ENCODE measurements around the gene PRDM16.

Gene PRDM16

DNA sequence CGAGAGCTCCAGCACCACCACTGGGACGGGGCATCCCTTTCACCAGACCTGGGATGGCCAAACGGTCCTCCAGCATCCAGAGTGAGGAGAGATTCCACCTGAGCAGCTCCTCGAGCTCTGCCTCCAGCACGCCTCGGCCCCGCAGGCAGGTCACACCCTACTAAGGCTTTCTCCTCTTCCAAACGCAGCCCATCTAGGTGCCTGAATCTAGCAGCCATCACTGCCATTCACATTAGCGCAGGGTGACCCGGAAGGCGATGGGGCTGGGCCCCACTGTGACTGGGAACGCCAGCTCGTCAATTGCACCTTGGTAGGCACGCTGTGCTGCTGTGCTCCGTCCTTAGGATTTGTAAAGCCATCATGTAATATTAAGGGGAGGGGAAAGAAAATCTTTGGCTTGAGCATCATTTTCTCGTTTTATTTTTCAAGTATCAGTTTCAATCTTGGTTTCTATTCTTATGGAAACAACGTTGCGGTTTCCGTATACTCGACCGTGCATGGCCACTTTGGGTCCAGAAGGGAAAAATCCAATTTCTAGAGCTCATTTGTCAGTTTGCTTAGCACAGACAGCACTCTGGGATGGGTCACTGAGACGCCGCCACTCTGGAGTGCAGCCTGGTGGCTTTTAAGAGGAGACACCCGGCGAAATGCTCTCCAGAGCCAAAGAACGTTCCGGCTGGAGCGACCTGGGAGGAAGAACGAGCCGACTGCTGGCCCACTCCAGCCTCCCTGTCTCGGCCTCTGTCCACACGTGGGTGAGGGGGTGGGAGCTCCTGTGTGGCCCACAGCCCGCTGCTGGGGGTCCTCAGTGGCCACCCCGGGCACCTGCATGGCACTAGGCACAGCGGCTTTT, 173.6 kb downstream of the PRDM16 start:
- no peak for DNase-seq (ENCODE audit: low read depth)
- H3K4me3 ChIP-seq (ENCODE audit: low read depth, low read length), result no peak overlapping the region
- TF ChIP-seq, protein P1, sequence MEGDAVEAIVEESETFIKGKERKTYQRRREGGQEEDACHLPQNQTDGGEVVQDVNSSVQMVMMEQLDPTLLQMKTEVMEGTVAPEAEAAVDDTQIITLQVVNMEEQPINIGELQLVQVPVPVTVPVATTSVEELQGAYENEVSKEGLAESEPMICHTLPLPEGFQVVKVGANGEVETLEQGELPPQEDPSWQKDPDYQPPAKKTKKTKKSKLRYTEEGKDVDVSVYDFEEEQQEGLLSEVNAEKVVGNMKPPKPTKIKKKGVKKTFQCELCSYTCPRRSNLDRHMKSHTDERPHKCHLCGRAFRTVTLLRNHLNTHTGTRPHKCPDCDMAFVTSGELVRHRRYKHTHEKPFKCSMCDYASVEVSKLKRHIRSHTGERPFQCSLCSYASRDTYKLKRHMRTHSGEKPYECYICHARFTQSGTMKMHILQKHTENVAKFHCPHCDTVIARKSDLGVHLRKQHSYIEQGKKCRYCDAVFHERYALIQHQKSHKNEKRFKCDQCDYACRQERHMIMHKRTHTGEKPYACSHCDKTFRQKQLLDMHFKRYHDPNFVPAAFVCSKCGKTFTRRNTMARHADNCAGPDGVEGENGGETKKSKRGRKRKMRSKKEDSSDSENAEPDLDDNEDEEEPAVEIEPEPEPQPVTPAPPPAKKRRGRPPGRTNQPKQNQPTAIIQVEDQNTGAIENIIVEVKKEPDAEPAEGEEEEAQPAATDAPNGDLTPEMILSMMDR (conservative IDR thresholded peaks at IDR 0.05; ENCODE audit: low read depth, low read length), result no peak

DNA sequence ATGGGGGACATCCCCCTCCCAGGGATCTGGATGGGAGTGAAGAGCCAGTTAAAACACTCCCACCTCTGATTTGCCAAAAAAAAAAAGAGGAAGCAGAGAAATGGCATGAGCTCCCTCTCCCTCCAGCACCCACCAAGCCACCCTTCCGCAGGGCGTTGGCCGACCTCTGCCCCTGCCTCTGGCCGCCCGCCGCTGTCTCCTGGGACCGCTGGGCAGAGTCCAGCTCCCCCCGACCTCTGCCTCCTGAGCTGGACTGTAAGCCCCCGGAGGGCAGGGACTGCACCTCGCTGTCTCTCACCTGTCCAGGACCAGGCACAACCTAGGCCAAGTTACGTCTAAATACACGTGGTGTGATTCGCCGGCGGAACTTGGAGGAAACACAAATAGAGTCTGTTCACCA, 174.3 kb downstream of the PRDM16 start:
- H3K4me3 ChIP-seq (ENCODE audit: low read depth, low read length), result no peak overlapping the region
- TF ChIP-seq, protein P1 (conservative IDR thresholded peaks at IDR 0.05; ENCODE audit: low read depth, low read length), result no peak
- DNase-seq (ENCODE audit: low read depth), result no peak

DNA sequence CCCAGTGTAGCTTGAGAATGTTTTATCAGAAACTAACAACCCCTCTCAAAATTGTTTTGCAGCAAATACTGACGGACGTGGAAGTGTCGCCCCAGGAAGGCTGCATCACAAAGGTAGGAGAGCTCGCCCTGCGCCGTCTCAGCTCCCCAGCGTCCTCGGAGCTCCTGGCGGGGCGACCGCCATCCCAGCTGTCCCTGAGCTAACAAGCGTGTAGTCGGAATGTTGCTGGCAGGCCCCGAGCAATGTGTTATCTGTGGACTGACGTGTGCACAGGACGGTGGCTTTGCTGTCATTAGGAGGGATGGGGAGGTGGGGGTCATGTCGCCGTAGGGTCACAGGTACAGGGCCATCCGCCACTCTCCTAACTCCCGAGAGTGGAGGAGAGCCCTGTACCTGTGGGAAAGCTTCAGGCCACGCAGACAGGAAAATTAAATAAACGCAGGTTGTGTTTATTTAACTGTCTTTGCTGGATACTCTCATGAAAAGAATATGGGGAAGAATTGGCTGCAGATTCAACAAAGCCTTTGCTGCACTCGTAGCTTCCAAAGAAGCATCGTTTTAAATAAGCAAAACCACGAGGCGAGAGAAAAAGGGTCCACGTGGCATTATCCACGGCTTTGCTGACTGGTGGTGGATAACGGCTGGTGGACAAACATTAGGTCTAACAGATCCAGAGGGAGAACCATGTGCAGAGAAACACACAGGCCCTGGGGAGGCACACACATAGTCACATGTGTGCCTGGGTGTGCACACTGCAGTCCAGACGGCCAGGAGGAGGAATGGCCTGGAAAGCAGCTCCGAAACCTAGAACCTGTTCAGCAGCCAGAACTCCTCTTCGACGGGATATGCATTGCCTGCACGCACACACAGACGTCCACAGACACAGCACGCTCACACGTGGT, 175.3 kb downstream of the PRDM16 start:
- no peak overlapping the region for H3K4me3 ChIP-seq (ENCODE audit: low read depth, low read length)
- TF ChIP-seq, protein P1 (conservative IDR thresholded peaks at IDR 0.05; ENCODE audit: low read depth, low read length), result no peak
- no peak for DNase-seq (ENCODE audit: low read depth)

DNA sequence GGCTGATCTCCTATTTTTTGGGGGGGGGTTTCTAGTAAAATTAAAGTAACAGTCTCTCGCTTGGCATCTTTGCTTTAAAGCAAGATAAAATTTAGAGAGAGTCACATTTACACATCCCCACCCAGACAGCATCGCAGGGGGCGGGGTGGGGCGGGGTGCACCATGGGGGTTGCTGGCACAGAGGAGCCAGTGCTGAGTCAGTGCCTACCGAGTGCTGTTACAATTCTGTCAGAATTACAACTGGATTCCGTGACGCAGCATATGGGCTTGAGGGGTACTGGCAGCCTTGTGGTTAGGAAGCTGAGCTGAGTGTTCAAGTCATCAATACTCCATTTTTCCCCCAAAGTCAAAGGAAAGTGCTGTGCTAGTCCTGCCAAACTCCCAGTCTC, 175.9 kb downstream of the PRDM16 start:
- TF ChIP-seq, protein P1 (conservative IDR thresholded peaks at IDR 0.05; ENCODE audit: low read depth, low read length), result no peak
- no peak overlapping the region for H3K4me3 ChIP-seq (ENCODE audit: low read depth, low read length)
- no peak for DNase-seq (ENCODE audit: low read depth)

DNA sequence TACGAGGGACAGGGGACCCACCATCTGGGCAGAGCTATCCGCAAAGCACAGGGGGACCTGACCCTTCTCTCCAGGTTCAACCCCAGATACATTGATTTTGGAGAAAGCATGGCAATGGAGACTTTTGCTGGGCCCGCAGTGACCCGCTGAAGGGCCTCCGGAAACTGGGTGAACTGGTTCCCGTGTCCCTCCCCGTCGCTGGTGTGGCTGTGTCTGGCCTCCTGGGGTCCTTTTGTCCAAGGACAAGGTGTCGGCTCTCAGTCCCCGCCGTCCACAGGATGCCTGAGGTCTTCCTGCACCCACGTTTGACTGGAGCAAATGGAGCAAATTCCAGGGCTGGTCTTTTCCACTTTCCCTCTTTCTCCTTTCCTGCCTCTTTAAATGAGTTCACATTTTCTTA, 176.3 kb downstream of the PRDM16 start:
- DNase-seq (ENCODE audit: low read depth), result no peak
- H3K4me3 ChIP-seq (ENCODE audit: low read depth, low read length), result no peak overlapping the region
- TF ChIP-seq, protein P1 (conservative IDR thresholded peaks at IDR 0.05; ENCODE audit: low read depth, low read length), result no peak

DNA sequence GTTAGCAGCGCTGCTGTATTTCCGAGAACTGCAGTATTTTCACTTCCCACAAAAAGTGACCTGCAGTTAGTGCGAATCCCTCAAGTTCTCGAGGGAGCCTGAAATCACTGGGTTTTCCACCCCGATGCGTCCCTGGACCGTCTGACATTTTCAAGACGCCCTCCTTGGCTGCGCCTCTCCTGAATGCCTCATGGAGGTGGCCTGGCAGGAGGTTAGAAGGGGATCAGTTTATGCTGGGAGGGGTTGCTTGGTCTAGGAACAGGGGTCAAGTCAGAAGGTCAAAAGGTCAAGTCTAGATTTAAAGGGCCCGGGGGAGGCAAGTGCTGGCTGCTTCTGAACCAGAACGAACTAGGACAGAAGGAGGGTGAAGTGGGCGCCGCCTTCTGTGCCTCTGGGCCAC, 176.8 kb downstream of the PRDM16 start:
- TF ChIP-seq, protein P1 (conservative IDR thresholded peaks at IDR 0.05; ENCODE audit: low read depth, low read length), result no peak
- no peak for DNase-seq (ENCODE audit: low read depth)
- H3K4me3 ChIP-seq (ENCODE audit: low read depth, low read length), result no peak overlapping the region

All from choroid plexus epithelial cell (primary cell).